Measurements from ENCODE around the gene MLLT11.

DNA sequence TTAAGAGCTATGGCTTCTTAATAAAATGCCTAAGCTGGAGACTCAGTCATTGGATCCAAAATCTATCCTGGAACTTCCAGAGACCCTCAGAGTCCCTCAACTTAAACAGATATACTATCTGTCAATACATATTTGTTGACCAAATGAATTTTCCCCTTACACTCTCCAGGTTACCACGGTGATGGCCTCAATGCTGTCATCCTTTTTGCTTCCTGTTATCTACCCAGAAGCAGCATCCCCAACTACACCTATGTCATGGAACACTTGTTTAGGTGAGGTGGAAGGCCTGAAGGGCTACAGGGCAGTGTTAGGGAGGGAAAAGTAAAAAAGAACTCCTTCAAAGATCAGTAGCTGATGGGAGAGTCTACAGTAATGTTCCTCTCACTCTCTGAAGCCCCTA, 17.0 kb upstream of the MLLT11 start:
- TF ChIP-seq, protein P1, sequence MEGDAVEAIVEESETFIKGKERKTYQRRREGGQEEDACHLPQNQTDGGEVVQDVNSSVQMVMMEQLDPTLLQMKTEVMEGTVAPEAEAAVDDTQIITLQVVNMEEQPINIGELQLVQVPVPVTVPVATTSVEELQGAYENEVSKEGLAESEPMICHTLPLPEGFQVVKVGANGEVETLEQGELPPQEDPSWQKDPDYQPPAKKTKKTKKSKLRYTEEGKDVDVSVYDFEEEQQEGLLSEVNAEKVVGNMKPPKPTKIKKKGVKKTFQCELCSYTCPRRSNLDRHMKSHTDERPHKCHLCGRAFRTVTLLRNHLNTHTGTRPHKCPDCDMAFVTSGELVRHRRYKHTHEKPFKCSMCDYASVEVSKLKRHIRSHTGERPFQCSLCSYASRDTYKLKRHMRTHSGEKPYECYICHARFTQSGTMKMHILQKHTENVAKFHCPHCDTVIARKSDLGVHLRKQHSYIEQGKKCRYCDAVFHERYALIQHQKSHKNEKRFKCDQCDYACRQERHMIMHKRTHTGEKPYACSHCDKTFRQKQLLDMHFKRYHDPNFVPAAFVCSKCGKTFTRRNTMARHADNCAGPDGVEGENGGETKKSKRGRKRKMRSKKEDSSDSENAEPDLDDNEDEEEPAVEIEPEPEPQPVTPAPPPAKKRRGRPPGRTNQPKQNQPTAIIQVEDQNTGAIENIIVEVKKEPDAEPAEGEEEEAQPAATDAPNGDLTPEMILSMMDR (IDR thresholded peaks at IDR 0.05) = no peak
- TF ChIP-seq POLR2A (IDR thresholded peaks at IDR 0.05) = no peak

Measured in heart left ventricle (tissue), 13 donors.